Measurements from ENCODE around the gene ADGRL1. TPM values are rescaled to one million over a fixed set of nuclear protein-coding genes. Genes with fewer than 3 reads are reported as not detected.

The ADGRL1 gene
- total RNA-seq, 1 experiment from 2014 or later = 88.6 TPM

DNA sequence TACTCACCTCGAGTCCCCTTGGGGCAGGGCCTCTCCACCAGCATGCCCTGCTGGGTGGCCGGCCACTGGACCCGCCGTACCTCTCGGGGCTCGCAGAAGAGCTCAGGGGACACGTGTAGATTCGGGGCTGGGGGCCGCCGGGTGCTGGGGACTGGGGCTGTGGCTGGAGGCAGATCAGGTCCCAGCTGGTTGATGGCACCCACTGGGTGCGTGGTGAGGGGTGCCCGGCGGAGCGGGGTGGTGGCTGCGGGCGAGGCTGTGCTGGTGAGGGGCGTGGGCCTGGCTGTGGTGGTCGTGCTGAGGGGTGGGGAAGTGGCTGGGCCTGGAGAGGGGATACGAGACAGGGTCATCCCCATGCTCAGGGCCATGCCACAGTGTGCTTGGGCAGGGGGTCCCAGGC is 44.7 kb downstream of the ADGRL1 start:
- intact Hi-C loops (cut with micrococcal nuclease) = no loop called here
- no peaks in the 10 kb centered on the region for H3K4me1 ChIP-seq (ENCODE audit: control insufficient read depth in 1 of 2, insufficient read depth in 2 of 2, low read length in 2 of 2)
- BruUV-seq (replicated peaks) = no TSS peak
- H2AFZ ChIP-seq (ENCODE audit: low read depth, low read length, poor library complexity, severe bottlenecking) = no peak overlapping the region
- H3K4me2 ChIP-seq (ENCODE audit: low read length) = no peak overlapping the region
- H4K20me1 ChIP-seq (ENCODE audit: insufficient read depth) = no peaks in the 10 kb centered on the region
- no peaks in the 10 kb centered on the region for H3K9me3 ChIP-seq (ENCODE audit: control insufficient read depth in 1 of 2, insufficient read depth in 1 of 2, low read depth in 1 of 2, low read length in 2 of 2)
- no peak overlapping the region for H3K9ac ChIP-seq (ENCODE audit: low read length)
- TF ChIP-seq TCF7L2 (IDR thresholded peaks at IDR 0.05; ENCODE audit: borderline replicate concordance, extremely low read depth, insufficient read depth, insufficient read length) = no peak
- TF ChIP-seq EZH2phosphoT487 (IDR thresholded peaks at IDR 0.05; ENCODE audit: borderline replicate concordance) = no peak
- TF ChIP-seq SRF (IDR thresholded peaks at IDR 0.05; ENCODE audit: low read depth) = no peak
- TF ChIP-seq JUND (IDR thresholded peaks at IDR 0.05) = no peak
- no peak for TF ChIP-seq CEBPB (IDR thresholded peaks at IDR 0.05; ENCODE audit: low read depth)
- no peak for TF ChIP-seq SIN3A (IDR thresholded peaks at IDR 0.05; ENCODE audit: low read depth)
- ATAC-seq = no peak
- no peak overlapping the region for H3K27ac ChIP-seq (ENCODE audit: low read depth, low read length)
- ChIA-PET CTCF (no interaction called here), POLR2A (no interaction called here), RAD21 (ENCODE audit: low non-redundant PET in 1 of 2, low total read pairs in 2 of 2, uncharacterized antibody in 2 of 2, unreplicated experiment in 2 of 2) (no interaction called here)
- no peaks in the 10 kb centered on the region for H3K79me2 ChIP-seq (ENCODE audit: insufficient read depth, low read length)
- no peak overlapping the region for H3K4me3 ChIP-seq (replicated peaks in 1 of 2; ENCODE audit: low read depth in 1 of 2, low read length in 2 of 2)
- peaks cover 22 to 31% of the 10 kb centered on the region in 2 experiments; a peak in 3 of 4 replicates for H3K36me3 ChIP-seq (ENCODE audit: control insufficient read depth in 1 of 2, insufficient read depth in 2 of 2, low read length in 2 of 2)
- DNase-seq (ENCODE audit: low read depth, low spot score) = no peak
- H3K9me2 ChIP-seq (ENCODE audit: insufficient read depth) = no peaks in the 10 kb centered on the region
- no peaks in the 10 kb centered on the region for H3K27me3 ChIP-seq (ENCODE audit: insufficient read depth, low read length)

DNA sequence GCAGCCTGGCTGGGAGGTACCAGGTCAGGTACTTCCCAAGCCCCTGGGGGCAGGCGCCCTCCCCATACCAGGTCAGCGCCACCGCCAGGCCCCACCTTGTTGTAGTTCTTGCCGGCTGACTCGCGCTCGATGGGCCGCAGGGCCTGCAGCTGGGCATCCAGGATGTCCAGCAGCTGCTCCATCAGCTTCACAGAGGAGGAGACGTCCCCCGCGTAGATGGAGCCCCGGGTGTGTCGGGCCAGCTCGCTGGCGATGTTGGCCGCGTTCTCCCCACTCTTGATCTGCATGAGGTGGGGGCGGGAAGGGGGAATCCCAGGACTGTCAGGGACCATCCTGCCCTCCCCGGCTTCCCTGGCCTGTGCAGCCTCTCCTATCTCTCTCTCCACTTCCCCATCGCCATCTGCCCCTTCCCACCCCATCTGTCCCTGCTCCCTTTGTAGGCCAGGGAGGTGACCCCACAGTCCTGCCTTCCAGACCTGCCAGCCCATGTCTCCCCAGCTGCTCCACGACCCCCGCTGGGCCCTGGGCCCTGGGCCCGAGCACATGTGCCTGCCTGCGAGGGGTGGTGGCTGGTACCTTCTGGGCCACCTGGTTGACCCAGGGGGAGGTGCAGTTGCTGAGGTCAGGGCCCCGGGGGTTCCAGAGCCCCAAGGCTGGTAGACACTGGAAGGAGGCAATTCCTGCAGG is 45.8 kb downstream of the ADGRL1 start:
- Histone ChIP-seq H3K27ac (ENCODE audit: low read depth, low read length) (no peak overlapping the region), H2AFZ (ENCODE audit: low read depth, low read length, poor library complexity, severe bottlenecking) (no peak overlapping the region), H3K4me1 (ENCODE audit: control insufficient read depth in 1 of 2, insufficient read depth in 2 of 2, low read length in 2 of 2) (no peaks in the 10 kb centered on the region), H3K4me2 (ENCODE audit: low read length) (no peak overlapping the region), H3K9me3 (ENCODE audit: control insufficient read depth in 1 of 2, insufficient read depth in 1 of 2, low read depth in 1 of 2, low read length in 2 of 2) (no peaks in the 10 kb centered on the region), H3K4me3 (replicated peaks in 1 of 2; ENCODE audit: low read depth in 1 of 2, low read length in 2 of 2) (no peak overlapping the region), H3K36me3 (ENCODE audit: control insufficient read depth in 1 of 2, insufficient read depth in 2 of 2, low read length in 2 of 2) (peaks cover 31 to 37% of the 10 kb centered on the region in 2 experiments; a peak in 3 of 4 replicates), H3K9ac (ENCODE audit: low read length) (no peak overlapping the region), H3K9me2 (ENCODE audit: insufficient read depth) (no peaks in the 10 kb centered on the region), H4K20me1 (ENCODE audit: insufficient read depth) (no peaks in the 10 kb centered on the region), H3K27me3 (ENCODE audit: insufficient read depth, low read length) (no peaks in the 10 kb centered on the region), H3K79me2 (ENCODE audit: insufficient read depth, low read length) (no peaks in the 10 kb centered on the region)
- DNase-seq (ENCODE audit: low read depth, low spot score) = no peak
- ChIA-PET RAD21 (ENCODE audit: low non-redundant PET in 1 of 2, low total read pairs in 2 of 2, uncharacterized antibody in 2 of 2, unreplicated experiment in 2 of 2) (no interaction called here), CTCF (no interaction called here), POLR2A (no interaction called here)
- intact Hi-C loops (cut with micrococcal nuclease) = no loop called here
- no TSS peak for BruUV-seq (replicated peaks)
- ATAC-seq = no peak
- TF ChIP-seq CBX3 (IDR thresholded peaks at IDR 0.05; ENCODE audit: low read depth) (no peak), ELF1 (IDR thresholded peaks at IDR 0.05; ENCODE audit: borderline replicate concordance, low read depth) (no peak)
